GM23338 (cell line): ENCODE measurements around the gene NSUN3. TPM values are rescaled to one million over a fixed set of nuclear protein-coding genes. Genes with fewer than 3 reads are reported as not detected.

Experiments
- ATAC-seq: fragments of 200-7000 bp; cut with Tn5 transposase; 3 replicates; pipeline ENCODE4 v1.9.1; 2020
- DNase-seq: peaks from one replicate; pipeline ENCODE4 v3.0.0-alpha.2; 2015; ENCODE audit warnings: low spot score
- H2AFZ ChIP-seq: fragments of 200-600 bp; sonication (generic); 2 replicates; pipeline ENCODE4 v1.8.0; 2016; ENCODE audit warnings: antibody characterized with exemption, mild to moderate bottlenecking, moderate library complexity
- H3F3A ChIP-seq: fragments of 200-600 bp; sonication (generic); replicated peaks from 2 replicates; pipeline ENCODE4 v1.8.0; 2017; ENCODE audit warnings: antibody characterized with exemption, mixed run types, low read depth
- H3K27ac ChIP-seq: fragments of 200-600 bp; sonication (generic); 2 replicates; pipeline ENCODE4 v1.6.1; 2016; ENCODE audit warnings: low read depth
- H3K27me3 ChIP-seq: fragments of 200-600 bp; sonication (generic); 2 replicates; pipeline ENCODE4 v1.8.0; 2016; ENCODE audit warnings: mild to moderate bottlenecking, mixed run types, moderate library complexity; ENCODE audit not compliant: insufficient read depth
- H3K36me3 ChIP-seq: fragments of 200-600 bp; sonication (generic); 2 replicates; pipeline ENCODE4 v1.8.0; 2016; ENCODE audit warnings: mild to moderate bottlenecking; ENCODE audit not compliant: insufficient read depth
- H3K4me1 ChIP-seq: fragments of 200-600 bp; sonication (generic); 2 replicates; pipeline ENCODE4 v1.8.0; 2016; ENCODE audit warnings: mild to moderate bottlenecking, moderate library complexity; ENCODE audit not compliant: insufficient read depth
- H3K4me2 ChIP-seq: fragments of 200-600 bp; sonication (generic); 2 replicates; pipeline ENCODE4 v1.7.1; 2017; ENCODE audit warnings: mixed run types
- H3K4me3 ChIP-seq: fragments of 200-600 bp; sonication (generic); 2 replicates; pipeline ENCODE4 v1.6.1; 2016; ENCODE audit warnings: mixed run types
- H3K79me2 ChIP-seq: fragments of 200-600 bp; sonication (generic); replicated peaks from 2 replicates; pipeline ENCODE4 v1.8.0; 2017; ENCODE audit warnings: mild to moderate bottlenecking; ENCODE audit not compliant: insufficient read depth
- H3K9me2 ChIP-seq: fragments of 200-600 bp; sonication (generic); 2 replicates; pipeline ENCODE4 v1.8.0; 2017; ENCODE audit not compliant: insufficient read depth
- H4K20me1 ChIP-seq: fragments of 200-600 bp; sonication (generic); replicated peaks from 2 replicates; pipeline ENCODE4 v1.8.0; 2017; ENCODE audit warnings: mild to moderate bottlenecking; ENCODE audit not compliant: insufficient read depth
- H3K27ac Mint-ChIP-seq: 2 replicates; pipeline ENCODE4 v1.8.0; 2020; ENCODE audit warnings: inconsistent platforms, mild to moderate bottlenecking, moderate library complexity, mixed read lengths
- H3K27me3 Mint-ChIP-seq: 3 replicates; pipeline ENCODE4 v1.8.0; 2022; ENCODE audit warnings: low read depth, mild to moderate bottlenecking, moderate library complexity, mixed read lengths, inconsistent platforms; ENCODE audit not compliant: insufficient read depth, poor library complexity
- H3K36me3 Mint-ChIP-seq: 3 replicates; pipeline ENCODE4 v1.8.0; 2021; ENCODE audit warnings: low read depth, mild to moderate bottlenecking, inconsistent platforms, moderate library complexity, mixed read lengths
- H3K4me1 Mint-ChIP-seq: 3 replicates; pipeline ENCODE4 v1.8.0; 2020; ENCODE audit warnings: mild to moderate bottlenecking, inconsistent platforms, mixed read lengths
- H3K4me3 Mint-ChIP-seq: 3 replicates; pipeline ENCODE4 v1.8.0; 2021; ENCODE audit warnings: moderate library complexity, mild to moderate bottlenecking, inconsistent platforms, mixed read lengths
- H3K9me3 Mint-ChIP-seq: 3 replicates; pipeline ENCODE4 v1.8.0; 2020; ENCODE audit warnings: moderate library complexity, mild to moderate bottlenecking, inconsistent platforms, mixed read lengths
- CREB1 ChIP-seq: fragments of 250-450 bp; sonication (Bioruptor Pico); IDR thresholded peaks from 2 replicates; pipeline ENCODE4 v1.5.0; 2020; ENCODE audit warnings: low read depth, mild to moderate bottlenecking, moderate library complexity
- EZH2 ChIP-seq: fragments of 200-600 bp; sonication (generic); IDR thresholded peaks from one replicate; pipeline ENCODE4 v1.8.0; 2017; ENCODE audit warnings: antibody characterized with exemption, mild to moderate bottlenecking, low read depth; ENCODE audit not compliant: unreplicated experiment
- EZH2phosphoT487 ChIP-seq: fragments of 200-600 bp; sonication (generic); IDR thresholded peaks from one replicate; pipeline ENCODE4 v1.8.1; 2018; ENCODE audit warnings: antibody characterized with exemption; ENCODE audit not compliant: unreplicated experiment
- JUNB ChIP-seq: IDR thresholded peaks from one replicate; pipeline ENCODE4 v1.6.1; 2016; ENCODE audit warnings: antibody characterized with exemption; ENCODE audit not compliant: unreplicated experiment
- NANOG ChIP-seq: IDR thresholded peaks from 2 replicates; pipeline ENCODE4 v1.6.1; 2016; ENCODE audit warnings: antibody characterized with exemption, borderline replicate concordance
- POLR2AphosphoS5 ChIP-seq: IDR thresholded peaks from 2 replicates; pipeline ENCODE4 v1.6.1; 2016; ENCODE audit warnings: antibody characterized with exemption, low read depth
- REST ChIP-seq: IDR thresholded peaks from one replicate; pipeline ENCODE4 v1.6.1; 2018; ENCODE audit warnings: antibody characterized with exemption; ENCODE audit not compliant: unreplicated experiment
- STAT1 ChIP-seq: IDR thresholded peaks from one replicate; pipeline ENCODE4 v1.6.1; 2016; ENCODE audit warnings: antibody characterized with exemption; ENCODE audit not compliant: unreplicated experiment
- ZNF114 ChIP-seq: fragments of 250-450 bp; sonication (Bioruptor Pico); IDR thresholded peaks from 2 replicates; pipeline ENCODE4 v1.5.0; 2020; ENCODE audit warnings: mild to moderate bottlenecking, moderate library complexity
- ZNF331 ChIP-seq: fragments of 250-450 bp; sonication (Bioruptor Pico); IDR thresholded peaks from 2 replicates; pipeline ENCODE4 v1.5.0; 2020; ENCODE audit warnings: low read depth, mild to moderate bottlenecking, moderate library complexity
- polyA plus RNA-seq: library from polyadenylated mRNA; unstranded; fragments of >200 nt; fragmentation: Nextera tagmentation; extraction: Ambion mirVana; gene quantifications from 2 replicates; pipeline ENCODE4 v1.2.1, GENCODE V29; 2016
- total RNA-seq: library from RNA; depleted of rRNA; stranded (reverse); fragments of >200 nt; shearing (Covaris generic); gene quantifications from 2 replicates; pipeline ENCODE4 v1.2.3, GENCODE V29; 2014
- TF ChIP-seq, protein P1 (sequence below), 2 experiments: fragments of 200-600 bp in 1 of 2; sonication (generic) in 1 of 2; conservative IDR thresholded peaks; 2 replicates each; pipeline versions ENCODE4 v1.5.1 to v1.6.1; 2016 to 2017; ENCODE audit warnings: antibody characterized with exemption in 2 of 2, low read depth in 2 of 2, mild to moderate bottlenecking in 2 of 2, moderate library complexity in 1 of 2
- TF ChIP-seq, protein P2 (sequence below): fragments of 250-450 bp; sonication (Bioruptor Pico); IDR thresholded peaks from 2 replicates; pipeline ENCODE4 v1.5.0; 2020; ENCODE audit warnings: mild to moderate bottlenecking, moderate library complexity
- TF ChIP-seq, protein P3 (sequence below): IDR thresholded peaks from 2 replicates; pipeline ENCODE4 v1.6.1; 2016; ENCODE audit warnings: antibody characterized with exemption

Gene NSUN3
- total and polyA plus RNA-seq, 2 experiments from 2014 or later = 5.4 to 10.6 TPM

GRCh38 chr3:94049267-94049666 lies 13.6 kb upstream of the NSUN3 start:
- Mint-ChIP-seq H3K27me3 (peaks cover 9% of the 10 kb centered on the region), H3K27ac (no peak overlapping the region), H3K36me3 (peaks cover 16% of the 10 kb centered on the region), H3K4me1 (no peaks in the 10 kb centered on the region), H3K9me3 (peaks cover 16% of the 10 kb centered on the region), H3K4me3 (no peak overlapping the region)
- Histone ChIP-seq H3K27ac (no peak overlapping the region), H4K20me1 (no peaks in the 10 kb centered on the region), H3K9me2 (no peaks in the 10 kb centered on the region), H3F3A (no peaks in the 10 kb centered on the region), H2AFZ (no peak overlapping the region), H3K4me1 (no peaks in the 10 kb centered on the region), H3K4me3 (no peak overlapping the region), H3K79me2 (no peaks in the 10 kb centered on the region), H3K27me3 (no peaks in the 10 kb centered on the region), H3K4me2 (no peak overlapping the region), H3K36me3 (peaks cover 3% of the 10 kb centered on the region; the same call in 1 of the 2 replicates)
- no peak for ATAC-seq
- TF ChIP-seq JUNB (no peak), NANOG (no peak), EZH2 (no peak), EZH2phosphoT487 (no peak), CREB1 (CRISPR knock-in tag) (no peak), POLR2AphosphoS5 (no peak), REST (no peak), ZNF331 (CRISPR knock-in tag) (no peak), STAT1 (no peak), ZNF114 (CRISPR knock-in tag) (no peak)
- TF ChIP-seq, protein P1, sequence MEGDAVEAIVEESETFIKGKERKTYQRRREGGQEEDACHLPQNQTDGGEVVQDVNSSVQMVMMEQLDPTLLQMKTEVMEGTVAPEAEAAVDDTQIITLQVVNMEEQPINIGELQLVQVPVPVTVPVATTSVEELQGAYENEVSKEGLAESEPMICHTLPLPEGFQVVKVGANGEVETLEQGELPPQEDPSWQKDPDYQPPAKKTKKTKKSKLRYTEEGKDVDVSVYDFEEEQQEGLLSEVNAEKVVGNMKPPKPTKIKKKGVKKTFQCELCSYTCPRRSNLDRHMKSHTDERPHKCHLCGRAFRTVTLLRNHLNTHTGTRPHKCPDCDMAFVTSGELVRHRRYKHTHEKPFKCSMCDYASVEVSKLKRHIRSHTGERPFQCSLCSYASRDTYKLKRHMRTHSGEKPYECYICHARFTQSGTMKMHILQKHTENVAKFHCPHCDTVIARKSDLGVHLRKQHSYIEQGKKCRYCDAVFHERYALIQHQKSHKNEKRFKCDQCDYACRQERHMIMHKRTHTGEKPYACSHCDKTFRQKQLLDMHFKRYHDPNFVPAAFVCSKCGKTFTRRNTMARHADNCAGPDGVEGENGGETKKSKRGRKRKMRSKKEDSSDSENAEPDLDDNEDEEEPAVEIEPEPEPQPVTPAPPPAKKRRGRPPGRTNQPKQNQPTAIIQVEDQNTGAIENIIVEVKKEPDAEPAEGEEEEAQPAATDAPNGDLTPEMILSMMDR (conservative IDR thresholded peaks at IDR 0.05; ENCODE audit: low read depth in 2 of 2) = no peak
- TF ChIP-seq, protein P2, sequence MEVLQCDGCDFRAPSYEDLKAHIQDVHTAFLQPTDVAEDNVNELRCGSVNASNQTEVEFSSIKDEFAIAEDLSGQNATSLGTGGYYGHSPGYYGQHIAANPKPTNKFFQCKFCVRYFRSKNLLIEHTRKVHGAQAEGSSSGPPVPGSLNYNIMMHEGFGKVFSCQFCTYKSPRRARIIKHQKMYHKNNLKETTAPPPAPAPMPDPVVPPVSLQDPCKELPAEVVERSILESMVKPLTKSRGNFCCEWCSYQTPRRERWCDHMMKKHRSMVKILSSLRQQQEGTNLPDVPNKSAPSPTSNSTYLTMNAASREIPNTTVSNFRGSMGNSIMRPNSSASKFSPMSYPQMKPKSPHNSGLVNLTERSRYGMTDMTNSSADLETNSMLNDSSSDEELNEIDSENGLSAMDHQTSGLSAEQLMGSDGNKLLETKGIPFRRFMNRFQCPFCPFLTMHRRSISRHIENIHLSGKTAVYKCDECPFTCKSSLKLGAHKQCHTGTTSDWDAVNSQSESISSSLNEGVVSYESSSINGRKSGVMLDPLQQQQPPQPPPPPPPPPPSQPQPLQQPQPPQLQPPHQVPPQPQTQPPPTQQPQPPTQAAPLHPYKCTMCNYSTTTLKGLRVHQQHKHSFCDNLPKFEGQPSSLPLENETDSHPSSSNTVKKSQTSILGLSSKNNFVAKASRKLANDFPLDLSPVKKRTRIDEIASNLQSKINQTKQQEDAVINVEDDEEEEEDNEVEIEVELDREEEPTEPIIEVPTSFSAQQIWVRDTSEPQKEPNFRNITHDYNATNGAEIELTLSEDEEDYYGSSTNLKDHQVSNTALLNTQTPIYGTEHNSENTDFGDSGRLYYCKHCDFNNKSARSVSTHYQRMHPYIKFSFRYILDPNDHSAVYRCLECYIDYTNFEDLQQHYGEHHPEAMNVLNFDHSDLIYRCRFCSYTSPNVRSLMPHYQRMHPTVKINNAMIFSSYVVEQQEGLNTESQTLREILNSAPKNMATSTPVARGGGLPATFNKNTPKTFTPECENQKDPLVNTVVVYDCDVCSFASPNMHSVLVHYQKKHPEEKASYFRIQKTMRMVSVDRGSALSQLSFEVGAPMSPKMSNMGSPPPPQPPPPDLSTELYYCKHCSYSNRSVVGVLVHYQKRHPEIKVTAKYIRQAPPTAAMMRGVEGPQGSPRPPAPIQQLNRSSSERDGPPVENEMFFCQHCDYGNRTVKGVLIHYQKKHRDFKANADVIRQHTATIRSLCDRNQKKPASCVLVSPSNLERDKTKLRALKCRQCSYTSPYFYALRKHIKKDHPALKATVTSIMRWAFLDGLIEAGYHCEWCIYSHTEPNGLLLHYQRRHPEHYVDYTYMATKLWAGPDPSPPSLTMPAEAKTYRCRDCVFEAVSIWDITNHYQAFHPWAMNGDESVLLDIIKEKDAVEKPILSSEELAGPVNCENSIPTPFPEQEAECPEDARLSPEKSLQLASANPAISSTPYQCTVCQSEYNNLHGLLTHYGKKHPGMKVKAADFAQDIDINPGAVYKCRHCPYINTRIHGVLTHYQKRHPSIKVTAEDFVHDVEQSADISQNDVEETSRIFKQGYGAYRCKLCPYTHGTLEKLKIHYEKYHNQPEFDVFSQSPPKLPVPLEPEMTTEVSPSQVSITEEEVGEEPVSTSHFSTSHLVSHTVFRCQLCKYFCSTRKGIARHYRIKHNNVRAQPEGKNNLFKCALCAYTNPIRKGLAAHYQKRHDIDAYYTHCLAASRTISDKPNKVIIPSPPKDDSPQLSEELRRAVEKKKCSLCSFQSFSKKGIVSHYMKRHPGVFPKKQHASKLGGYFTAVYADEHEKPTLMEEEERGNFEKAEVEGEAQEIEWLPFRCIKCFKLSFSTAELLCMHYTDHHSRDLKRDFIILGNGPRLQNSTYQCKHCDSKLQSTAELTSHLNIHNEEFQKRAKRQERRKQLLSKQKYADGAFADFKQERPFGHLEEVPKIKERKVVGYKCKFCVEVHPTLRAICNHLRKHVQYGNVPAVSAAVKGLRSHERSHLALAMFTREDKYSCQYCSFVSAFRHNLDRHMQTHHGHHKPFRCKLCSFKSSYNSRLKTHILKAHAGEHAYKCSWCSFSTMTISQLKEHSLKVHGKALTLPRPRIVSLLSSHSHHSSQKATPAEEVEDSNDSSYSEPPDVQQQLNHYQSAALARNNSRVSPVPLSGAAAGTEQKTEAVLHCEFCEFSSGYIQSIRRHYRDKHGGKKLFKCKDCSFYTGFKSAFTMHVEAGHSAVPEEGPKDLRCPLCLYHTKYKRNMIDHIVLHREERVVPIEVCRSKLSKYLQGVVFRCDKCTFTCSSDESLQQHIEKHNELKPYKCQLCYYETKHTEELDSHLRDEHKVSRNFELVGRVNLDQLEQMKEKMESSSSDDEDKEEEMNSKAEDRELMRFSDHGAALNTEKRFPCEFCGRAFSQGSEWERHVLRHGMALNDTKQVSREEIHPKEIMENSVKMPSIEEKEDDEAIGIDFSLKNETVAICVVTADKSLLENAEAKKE (CRISPR knock-in tag) = no peak
- TF ChIP-seq, protein P3, sequence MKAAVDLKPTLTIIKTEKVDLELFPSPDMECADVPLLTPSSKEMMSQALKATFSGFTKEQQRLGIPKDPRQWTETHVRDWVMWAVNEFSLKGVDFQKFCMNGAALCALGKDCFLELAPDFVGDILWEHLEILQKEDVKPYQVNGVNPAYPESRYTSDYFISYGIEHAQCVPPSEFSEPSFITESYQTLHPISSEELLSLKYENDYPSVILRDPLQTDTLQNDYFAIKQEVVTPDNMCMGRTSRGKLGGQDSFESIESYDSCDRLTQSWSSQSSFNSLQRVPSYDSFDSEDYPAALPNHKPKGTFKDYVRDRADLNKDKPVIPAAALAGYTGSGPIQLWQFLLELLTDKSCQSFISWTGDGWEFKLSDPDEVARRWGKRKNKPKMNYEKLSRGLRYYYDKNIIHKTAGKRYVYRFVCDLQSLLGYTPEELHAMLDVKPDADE = no peak
- no peak for DNase-seq
